HG02623 (cell line): ENCODE data around the gene CAMSAP1.

Source experiments
- ATAC-seq: cut with Tn5 transposase; IDR thresholded peaks from one replicate; pipeline ENCODE4 v1.9.1; 2021; ENCODE audit warnings: moderate library complexity; ENCODE audit not compliant: unreplicated experiment

Gene CAMSAP1

DNA sequence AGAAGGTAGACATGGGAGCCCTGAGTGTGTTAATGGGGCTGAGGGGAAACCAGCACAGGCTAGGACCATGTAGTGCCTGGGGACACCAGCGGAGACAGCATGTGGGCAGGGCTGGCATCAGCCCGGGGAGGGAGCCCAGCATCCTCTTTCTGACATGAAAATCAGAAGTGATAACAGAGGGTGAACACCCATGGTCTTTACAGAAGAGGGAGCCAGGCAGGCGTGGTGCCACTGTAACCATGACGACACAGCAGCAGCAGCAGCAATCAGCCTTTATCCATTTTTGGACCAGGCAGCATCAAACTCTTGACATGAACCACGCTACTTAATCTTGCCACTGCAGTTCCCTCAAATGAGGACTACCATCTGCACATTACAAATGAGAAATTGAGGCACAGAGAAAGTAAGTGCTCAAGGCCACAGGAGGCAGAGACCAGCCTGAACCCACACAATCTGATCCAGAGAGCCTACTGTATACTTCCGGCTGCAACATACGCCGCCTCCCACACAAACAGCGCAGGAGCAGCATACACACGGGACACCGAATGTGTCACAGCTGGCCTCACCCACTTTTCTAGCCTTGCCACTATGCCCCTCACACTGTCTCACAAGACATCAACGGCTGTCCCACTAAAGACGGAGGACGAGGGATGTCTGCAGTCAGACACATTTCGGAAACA lies 23.8 kb downstream of the CAMSAP1 start:
- no peak for ATAC-seq

DNA sequence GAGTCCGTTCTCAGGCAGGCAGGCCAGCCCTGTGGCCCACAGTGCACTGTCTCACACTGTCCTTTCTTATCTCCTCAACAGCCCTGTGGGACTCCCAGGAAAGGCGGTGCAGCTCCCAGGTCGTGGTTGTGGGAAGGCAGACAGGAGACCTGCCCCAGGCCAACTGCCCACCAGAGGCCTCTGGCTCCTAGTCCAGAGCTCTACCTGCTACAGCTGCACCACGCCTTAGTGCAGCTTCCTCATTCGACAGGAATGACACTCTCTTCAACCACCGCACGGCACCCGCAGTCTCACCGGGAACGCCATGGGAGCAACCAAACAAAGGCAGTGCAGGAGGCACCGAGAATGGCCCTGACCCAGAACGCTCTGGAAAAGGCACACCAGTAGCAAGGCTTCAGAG lies 25.3 kb downstream of the CAMSAP1 start:
- no peak for ATAC-seq

DNA sequence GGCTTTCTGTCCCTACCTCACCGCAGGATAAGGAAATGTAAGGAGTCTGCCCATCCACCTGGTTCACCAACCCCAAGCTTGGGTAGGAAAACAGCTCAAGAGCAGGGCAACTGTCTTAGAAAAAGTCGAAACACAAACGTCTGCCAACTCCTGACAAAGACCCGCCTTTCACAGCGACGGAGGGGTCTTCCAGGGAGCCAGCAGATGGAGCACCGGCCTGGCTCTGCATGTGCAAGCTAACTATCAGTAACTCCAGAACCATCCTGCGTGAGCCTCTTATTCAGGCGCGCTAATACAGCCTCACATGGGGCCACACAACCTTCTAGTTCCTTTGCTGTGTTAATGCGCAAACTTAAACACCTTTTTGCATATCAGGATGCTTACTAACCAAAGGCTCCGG lies 26.9 kb downstream of the CAMSAP1 start:
- no peak for ATAC-seq

DNA sequence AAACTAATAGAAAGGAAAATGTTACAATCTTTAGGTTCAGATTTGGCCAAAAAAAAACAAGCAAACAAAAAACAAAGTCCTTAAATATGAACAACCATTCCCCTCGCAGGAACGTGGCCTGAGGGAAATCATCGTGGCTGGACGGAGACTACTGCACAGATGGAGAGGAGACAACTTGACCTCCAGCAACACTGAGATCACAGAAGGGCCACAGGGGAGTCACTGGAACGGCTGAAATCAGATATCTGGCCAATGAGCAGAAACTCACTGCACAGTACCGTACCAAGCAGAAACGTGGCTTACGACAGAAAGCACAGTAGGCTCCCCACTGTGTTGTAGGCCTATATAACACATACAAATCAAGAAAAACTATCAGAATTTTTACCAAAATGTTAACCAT lies 27.7 kb downstream of the CAMSAP1 start:
- no peak for ATAC-seq

DNA sequence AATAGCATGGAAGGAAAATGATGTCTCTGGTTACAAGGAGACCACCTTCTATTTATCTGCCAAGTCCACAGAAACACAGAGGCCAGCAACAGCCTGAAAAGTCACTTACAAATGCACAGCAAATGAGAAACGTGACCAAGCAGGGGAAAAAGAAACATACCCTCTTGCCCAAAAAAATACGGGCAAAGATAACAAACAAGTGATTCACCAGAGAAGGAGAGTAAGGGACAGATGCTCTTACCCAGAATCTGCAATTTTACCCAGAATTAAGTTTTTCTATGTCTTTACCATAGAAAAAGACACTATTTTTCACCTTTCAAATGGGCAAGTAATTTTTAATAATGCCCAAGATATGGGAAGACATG lies 28.1 kb downstream of the CAMSAP1 start:
- ATAC-seq = no peak

DNA sequence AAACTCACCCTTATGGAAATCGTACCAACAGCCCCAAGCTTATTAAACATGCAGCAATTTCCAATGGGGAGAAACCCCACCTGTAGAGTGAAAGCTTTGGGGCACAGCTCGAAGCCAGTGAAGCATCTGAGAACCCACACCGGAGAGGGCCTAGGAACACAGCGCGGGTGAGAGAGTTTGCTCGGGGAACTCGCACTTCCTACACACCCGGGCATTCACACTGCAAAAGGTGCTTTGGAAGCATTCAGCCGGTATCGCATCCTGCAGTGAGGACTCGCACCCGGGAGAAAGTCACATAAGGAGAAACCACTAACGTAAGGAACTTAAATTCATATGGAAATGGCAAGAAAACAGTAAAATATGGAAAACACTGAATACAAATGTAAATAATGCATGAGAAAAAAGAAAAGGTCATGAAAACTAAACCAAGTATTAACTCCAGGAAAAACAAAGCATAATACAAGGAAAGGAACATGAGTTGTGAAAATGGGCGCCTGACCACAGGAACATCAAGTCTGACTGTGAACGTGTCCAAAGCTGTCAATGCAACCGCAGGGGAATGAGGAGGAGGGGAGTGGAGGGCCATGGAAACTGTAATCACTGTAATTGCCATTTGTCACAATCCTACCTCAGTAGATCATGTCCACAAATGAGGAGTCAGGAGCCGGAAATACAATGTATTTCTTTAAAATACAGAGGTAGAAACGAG lies 28.7 kb downstream of the CAMSAP1 start:
- ATAC-seq = no peak

DNA sequence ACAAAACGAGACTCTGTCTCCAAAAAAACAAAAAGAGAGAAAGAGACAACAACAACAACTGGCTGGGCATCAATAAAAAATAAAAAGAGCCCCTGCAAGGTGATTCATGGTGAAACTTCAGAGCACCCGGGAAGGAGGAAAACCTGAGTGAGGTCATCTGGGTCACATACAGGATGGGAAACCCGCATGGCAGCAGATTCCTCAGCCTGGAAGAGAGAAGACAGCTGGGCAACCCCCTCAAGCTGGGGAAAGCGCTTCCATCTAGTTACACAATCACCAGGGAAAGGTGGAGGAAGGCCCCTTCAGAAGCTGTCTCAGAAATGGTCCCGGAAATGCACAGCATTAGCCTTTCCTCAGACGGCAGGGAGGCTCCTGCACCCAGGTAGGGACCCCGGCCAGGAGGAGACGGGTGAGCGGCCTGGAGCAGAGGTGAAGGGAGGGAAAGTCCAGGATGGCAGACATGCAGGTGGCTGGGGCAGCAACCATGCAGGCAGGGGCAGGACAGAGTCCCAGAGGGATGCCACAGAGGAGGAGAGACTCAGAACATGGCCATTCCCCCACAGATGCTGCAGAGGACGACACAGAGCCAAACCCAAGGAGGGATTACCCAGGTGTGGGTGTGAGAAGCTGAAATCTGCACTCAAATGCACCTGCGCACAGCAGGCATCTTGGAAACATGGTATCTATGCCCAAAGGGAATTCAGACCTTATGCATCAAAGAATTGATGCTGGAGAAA lies 29.4 kb downstream of the CAMSAP1 start:
- ATAC-seq = no peak

DNA sequence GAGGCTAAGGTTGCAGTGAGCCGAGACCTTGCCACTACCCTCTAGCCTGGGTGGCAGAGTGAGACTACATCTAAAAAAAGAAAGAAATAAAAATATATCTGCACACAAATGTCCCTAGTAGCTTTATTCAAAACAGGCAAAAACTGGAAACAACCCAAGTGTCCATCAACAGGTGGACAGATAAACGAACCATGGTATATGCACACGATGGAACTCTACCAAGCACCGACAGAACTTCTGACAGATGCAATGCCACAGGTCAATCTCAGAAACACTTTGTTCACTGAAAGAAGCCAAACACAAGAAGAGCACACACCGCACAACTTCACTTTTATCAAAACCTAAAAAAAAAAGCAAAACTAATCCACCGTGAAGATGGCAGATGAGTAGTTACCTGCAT lies 30.4 kb downstream of the CAMSAP1 start:
- ATAC-seq = no peak

DNA sequence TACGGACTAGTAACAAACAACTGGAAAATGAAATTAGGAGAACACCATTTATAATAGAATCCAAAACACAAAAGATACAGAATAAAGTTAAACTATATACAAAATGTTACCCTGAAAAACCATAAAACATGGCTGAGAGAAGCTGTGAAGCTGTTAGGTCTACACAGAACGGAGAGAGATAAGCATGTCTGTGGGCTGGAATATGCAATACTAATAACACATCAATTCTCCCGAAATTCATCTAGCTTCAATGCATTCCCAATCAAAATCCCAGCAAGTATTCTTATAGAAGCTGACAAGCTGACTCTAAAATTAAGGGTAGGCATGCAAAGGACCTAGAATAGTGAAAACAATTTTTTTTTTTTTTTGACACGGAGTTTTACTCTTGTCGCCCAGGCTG lies 32.5 kb downstream of the CAMSAP1 start:
- no peak for ATAC-seq

DNA sequence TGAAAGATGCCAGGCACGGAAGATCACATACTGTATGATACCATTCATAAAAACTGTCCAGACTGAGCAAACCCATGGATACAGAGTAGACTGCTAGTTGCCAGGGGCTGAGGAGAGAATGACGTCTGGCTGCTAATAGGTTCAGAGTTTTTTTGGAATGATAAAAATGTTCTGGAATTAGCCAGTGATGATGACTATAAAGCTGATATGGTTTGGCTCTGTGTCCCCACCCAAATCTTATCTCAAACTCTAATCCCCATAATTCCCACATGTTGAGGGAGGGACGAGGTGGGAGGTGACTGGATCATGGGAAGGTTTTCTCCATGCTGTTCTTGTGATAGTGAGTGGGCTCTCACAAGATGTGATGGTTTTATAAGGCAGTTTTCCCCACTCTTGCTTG lies 37.4 kb downstream of the CAMSAP1 start:
- no peak for ATAC-seq

DNA sequence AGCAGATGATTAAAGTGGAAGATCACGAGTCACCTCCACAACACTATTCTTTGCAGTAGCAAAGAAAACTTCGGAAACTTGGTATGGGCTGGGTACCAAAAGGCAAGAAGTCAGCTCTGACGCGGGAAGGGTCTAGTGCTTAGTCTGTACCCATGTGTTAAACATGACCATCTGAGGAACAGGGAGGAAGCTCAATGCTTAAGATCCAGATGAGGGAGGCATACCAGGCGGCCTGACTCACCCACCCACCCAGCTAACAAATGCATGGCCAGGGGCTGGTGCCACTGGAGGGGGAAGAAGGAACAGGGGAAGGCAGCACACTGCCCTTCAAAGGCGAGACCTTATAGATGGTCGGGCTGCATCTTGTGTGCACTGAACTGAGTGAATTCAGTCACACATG lies 41.8 kb downstream of the CAMSAP1 start:
- ATAC-seq = no peak

DNA sequence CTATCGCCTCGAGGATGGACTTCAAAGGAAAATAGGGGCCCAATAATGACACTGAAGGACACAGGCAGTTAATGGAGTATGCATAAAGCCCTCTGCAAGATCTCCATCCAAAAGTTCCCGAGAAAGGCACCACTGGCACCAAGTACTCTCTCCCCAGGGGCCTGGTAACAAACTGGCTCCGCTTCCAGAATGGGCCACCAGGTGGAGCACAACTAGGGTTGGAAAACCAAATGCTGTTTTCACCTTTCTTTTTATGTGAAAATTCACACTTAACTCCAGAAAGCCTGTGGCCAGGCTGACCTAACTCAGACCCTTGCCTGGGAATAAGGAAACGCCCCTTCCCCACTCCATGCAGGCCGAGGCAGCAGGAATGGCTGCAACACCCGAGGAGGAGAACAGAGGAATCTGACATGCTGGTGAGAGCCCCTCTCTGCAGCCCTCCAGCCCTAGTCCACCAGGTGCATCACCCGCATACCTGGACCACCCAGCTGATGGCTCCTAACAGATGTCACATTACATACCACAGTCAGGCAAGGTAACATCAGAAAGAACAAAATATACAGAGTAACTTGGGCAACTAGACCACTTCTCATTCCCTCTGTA lies 42.8 kb downstream of the CAMSAP1 start:
- no peak for ATAC-seq

DNA sequence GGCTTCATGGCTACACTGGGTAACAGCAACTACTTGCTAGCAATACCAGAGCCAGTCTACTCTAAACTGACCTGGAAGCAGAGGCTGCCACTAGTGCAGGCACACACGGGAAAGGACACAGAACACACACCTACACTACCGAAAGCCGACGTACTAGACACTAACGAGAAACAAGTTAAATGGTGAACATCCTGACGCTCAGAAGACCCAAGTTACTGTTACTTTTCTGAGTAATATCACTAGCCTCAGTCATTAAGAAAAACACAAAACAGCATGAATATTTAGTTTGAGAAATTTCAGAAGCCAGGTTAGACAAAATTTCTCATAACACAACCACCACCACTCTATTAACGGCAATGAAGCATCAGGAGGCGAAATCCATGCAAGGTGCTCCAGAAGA lies 44.5 kb downstream of the CAMSAP1 start:
- ATAC-seq = no peak

DNA sequence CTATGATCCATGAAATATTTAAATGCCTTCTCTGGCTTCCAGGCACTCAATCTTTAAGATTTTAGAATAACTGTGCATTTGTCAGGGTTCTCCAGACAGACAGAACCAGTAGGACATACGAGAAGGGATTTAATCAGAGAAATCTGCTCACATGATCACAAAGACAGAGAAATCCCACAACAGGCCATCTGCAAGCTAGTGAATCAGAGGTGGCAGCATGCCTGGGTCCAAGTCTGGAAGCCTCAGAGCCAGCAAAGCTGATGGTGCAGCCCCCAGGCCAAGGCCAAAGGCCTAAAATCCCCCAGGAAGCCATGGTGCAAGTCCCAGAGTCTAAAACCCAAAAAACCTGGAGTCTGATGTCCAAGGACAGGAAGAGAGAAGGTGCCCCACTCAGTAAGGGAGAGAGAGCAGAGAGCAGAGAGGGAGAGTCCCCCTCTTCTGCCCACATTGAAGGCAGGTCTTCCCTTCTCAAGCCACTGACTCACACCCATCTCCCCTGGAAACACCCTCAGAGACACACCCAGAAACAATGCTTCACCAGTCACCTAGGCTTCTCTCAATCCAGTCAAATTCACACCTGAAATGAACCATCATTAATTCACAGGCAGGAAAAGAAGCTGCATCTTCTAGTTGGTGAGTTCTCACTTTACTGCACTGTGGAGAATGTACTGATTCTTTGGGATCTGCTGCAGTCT lies 48.7 kb downstream of the CAMSAP1 start:
- no peak for ATAC-seq

DNA sequence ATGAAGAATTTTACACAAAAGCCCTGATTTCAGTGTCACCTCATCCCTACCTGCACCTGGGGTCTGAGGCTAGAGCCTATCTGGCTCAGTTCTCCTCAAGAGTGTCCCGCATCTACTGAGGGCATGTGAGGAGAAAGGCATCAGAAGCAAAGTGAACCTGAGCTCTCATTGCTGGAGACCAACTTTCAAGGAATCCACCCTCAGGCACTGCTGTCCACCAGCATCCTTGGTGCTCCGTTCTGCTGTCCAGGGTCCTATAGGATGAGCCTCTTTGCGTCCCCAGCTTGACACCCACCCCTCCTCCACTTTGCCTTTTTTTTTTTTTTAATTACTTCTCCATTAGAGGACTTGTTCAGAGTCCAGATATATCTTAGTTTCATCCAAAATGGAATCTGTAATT lies 49.5 kb downstream of the CAMSAP1 start:
- ATAC-seq = no peak

DNA sequence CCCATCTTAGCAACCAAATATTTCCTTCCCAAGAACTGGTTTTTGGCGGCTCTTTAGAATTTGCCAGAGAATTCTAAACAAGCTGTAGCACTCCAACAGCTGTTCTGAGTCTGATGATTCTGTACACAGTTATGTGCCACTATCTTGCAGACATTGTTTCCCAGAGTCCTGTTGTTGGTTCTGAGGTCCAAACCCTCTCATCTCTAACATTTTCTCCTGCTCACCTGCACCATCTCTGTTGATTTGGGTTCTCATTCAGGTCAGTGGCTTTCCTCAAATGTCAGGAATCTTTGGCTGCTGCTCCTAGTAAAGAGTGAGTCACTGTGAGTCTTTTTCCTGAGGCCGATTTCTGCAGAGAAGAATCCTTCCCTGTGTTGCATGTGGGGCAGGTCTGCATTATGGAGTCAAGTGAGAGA lies 50.0 kb downstream of the CAMSAP1 start:
- no peak for ATAC-seq

DNA sequence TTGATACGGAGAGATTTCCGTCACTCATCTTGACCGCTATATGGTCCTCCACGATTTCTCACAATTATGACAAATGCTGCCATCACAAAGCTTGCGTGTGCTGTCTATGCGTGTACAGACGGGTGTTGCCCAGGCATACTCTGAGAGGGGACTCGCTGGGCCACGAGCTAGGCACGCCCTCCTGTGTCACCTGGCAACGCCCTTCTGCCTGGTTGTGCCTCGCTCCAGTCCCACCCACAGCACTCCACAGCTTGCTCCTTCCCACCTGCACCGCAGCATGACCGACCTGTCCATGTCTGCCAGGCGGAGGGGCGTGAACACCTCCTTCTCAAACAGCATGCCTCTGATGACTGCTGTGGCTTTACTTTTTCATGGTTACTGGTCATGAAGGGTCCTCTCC lies 55.6 kb downstream of the CAMSAP1 start:
- ATAC-seq = no peak

DNA sequence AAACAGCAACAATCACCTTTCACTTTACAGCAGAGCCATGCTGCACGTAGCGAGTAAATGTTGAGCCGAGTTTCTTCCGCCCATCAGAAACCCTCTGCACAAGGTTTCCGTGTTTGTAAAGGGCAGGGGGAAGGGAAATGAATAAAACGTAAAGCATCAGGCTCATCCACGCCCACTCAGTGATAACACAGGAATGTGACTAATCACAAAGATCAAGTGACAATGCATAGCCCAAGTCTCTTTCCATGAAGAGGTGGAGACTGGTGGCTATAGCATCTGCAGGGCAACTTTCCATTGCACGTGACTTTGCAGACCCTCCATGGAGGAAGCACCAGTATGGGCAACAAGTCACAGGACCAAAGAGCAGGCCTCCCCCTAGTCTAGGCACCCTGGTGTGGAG lies 56.6 kb downstream of the CAMSAP1 start:
- no peak for ATAC-seq

DNA sequence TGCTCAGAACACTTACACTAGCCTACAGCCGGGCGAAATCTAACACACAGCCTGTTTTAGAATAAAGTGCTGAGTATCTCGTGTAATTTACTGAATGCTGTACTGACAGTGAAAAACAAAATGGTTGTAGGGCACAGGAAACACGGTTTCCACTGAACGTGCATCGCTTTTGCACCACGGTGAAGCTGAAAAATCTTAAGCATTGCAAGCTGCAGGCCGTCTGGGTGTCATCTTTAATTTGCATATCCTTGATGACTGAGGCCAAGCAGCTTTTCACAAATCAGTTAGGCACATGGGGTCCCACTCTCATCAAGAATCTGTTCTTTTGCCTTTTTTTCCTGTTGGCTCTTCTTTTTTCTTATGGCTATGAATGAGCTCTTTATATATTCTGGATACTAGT lies 58.2 kb downstream of the CAMSAP1 start:
- ATAC-seq = no peak

DNA sequence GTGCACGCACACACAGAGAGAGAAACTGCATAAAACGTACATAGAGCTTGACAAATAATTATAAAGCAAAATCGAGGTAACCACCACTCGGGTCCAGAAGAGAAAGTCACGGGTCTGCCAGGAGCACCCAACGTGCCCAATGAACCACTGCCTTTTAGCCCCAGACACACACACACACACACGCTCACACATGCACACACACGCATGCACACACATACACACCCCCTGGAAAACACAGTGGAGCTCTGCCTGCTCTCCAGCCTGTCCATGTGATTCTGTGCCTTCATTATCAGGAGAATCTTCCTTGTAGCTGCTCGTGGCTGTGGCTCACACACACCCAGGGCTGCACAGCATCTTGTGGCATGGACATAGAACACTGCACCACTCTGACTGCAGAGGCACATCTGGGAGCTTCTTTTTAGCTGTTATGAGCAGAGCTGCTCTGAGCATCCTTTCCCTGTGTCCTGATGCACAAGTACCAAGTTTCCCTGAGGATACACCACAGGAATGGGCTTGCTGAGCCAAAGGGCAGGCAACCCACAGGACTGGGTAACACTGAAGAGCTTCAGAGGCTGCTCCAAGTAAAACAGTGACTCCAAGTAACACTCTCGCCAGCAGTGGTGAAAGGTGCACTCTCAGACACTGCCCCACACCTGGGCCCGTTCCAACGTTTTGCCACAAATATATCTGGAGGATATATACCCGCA lies 58.9 kb downstream of the CAMSAP1 start:
- ATAC-seq = no peak

DNA sequence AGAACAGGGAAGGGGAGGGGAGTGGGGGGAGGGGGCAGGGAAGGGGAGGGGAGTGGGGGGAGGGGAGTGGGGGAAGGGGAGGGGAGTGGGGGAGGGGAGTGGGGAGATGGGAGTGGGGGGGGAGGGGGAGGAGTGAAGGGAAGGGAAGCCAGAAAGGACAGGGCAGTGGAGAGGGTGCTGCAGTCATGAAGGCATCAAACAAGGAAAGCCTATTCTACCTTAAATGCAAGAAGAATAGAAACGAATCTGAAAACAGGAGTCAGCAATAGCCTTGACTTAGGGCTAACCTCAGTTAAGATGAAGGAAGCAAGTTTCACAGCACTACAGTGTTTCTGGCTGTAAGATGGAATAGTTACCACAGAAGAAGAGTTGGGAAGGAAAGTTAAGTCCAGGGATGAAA lies 59.5 kb downstream of the CAMSAP1 start:
- no peak for ATAC-seq
